HepG2 (cell line): ENCODE data around the gene SP3. TPM values are rescaled to one million over a fixed set of nuclear protein-coding genes. Genes with fewer than 3 reads are reported as not detected.

Experiments used
- ATAC-seq: fragments of 200-7000 bp; cut with Tn5 transposase; 3 replicates; pipeline ENCODE4 v1.9.1; 2020; ENCODE audit warnings: mild to moderate bottlenecking, moderate library complexity
- BruUV-seq: library from RNA; stranded (reverse); fragments of 400-500 nt; replicated peaks from 2 replicates; lab custom pipeline; 2021; lab: Mats Ljungman, UMichigan
- CTCF ChIA-PET: fragments of 300-600 bp; formaldehyde crosslinking; extraction: SDS; loops from one replicate; lab custom pipeline; 2021; ENCODE audit warnings: low total read pairs, inconsistent platforms, low intra/inter-chr PET ratio; lab: Yijun Ruan, JAX
- POLR2A ChIA-PET: fragments of 350-600 bp; sonication (Branson Sonifier 250); formaldehyde crosslinking; loops from one replicate; lab custom pipeline; 2020; ENCODE audit warnings: antibody characterized with exemption, inconsistent platforms; lab: Yijun Ruan, JAX
- DNase-seq: peaks from one replicate; pipeline ENCODE4 v3.0.0-alpha.2; 2015; ENCODE audit warnings: low spot score
- FAIRE-seq: peaks from 3 replicates; lab custom pipeline; 2011; peaks lifted over from hg19 to GRCh38; lab: Jason Lieb, UNC
- H2AFZ ChIP-seq: one replicate; pipeline ENCODE4 v1.6.1; 2011; ENCODE audit warnings: low read length, inconsistent platforms
- H3K27ac ChIP-seq: fragments of 300-600 bp; 3 replicates; pipeline ENCODE4 v1.8.0; 2011; ENCODE audit warnings: mixed run types, mild to moderate bottlenecking, mixed read lengths, low read length, inconsistent platforms; ENCODE audit not compliant: insufficient read depth; ENCODE audit errors: extremely low read length
- H3K27me3 ChIP-seq, 2 experiments: fragments of 200-600 bp in 1 of 2; 2 replicates in 1 of 2; 3 replicates in 1 of 2; pipeline versions ENCODE4 v1.6.0 to v1.8.0; 2011; ENCODE audit warnings: low read length in 2 of 2, mild to moderate bottlenecking in 2 of 2, moderate library complexity in 2 of 2, inconsistent platforms in 1 of 2; ENCODE audit not compliant: insufficient read depth in 2 of 2, control insufficient read depth in 1 of 2
- H3K36me3 ChIP-seq, 2 experiments: fragments of 200-600 bp in 1 of 2; replicated peaks in 1 of 2; 2 replicates in 1 of 2; 3 replicates in 1 of 2; pipeline versions ENCODE4 v1.5.1 to v1.8.0; 2011; ENCODE audit warnings: low read length in 2 of 2, inconsistent platforms in 1 of 2; ENCODE audit not compliant: insufficient read depth in 2 of 2, control insufficient read depth in 1 of 2
- H3K4me1 ChIP-seq: 2 replicates; pipeline ENCODE4 v1.5.1; 2012; ENCODE audit warnings: low read length, inconsistent platforms; ENCODE audit not compliant: insufficient read depth
- H3K4me2 ChIP-seq: 2 replicates; pipeline ENCODE4 v1.6.0; 2011; ENCODE audit warnings: low read depth, low read length, inconsistent platforms
- H3K4me3 ChIP-seq, 3 experiments: fragments of 200-600 bp in 1 of 3; sonication (generic), shearing (Covaris generic) in 1 of 3; replicated peaks in 1 of 3; 2 replicates each; pipeline ENCODE4 v1.5.1; 2011 to 2016; ENCODE audit warnings: low read length in 3 of 3, inconsistent platforms in 2 of 3, low read depth in 2 of 3, mild to moderate bottlenecking in 2 of 3, control low read depth in 1 of 3, mixed read lengths in 1 of 3; ENCODE audit not compliant: insufficient read depth in 1 of 3
- H3K79me2 ChIP-seq: one replicate; pipeline ENCODE4 v1.6.1; 2011; ENCODE audit warnings: low read length, inconsistent platforms; ENCODE audit not compliant: insufficient read depth
- H3K9ac ChIP-seq: 2 replicates; pipeline ENCODE4 v1.6.0; 2011; ENCODE audit warnings: mild to moderate bottlenecking, low read depth, low read length, inconsistent platforms; ENCODE audit not compliant: insufficient read depth
- H3K9me3 ChIP-seq: 2 replicates; pipeline ENCODE4 v1.5.1; 2012; ENCODE audit warnings: mild to moderate bottlenecking, low read length
- H4K20me1 ChIP-seq: 2 replicates; pipeline ENCODE4 v1.6.0; 2011; ENCODE audit warnings: inconsistent platforms, mild to moderate bottlenecking, low read length, moderate library complexity; ENCODE audit not compliant: insufficient read depth
- ARNTL ChIP-seq: sonication (generic); formaldehyde crosslinking; IDR thresholded peaks from 2 replicates; pipeline ENCODE4 v1.4.0; 2020; ENCODE audit warnings: mild to moderate bottlenecking, missing genetic modification reagents
- EP300 ChIP-seq, 3 experiments: sonication (generic) in 1 of 3; formaldehyde crosslinking in 1 of 3; IDR thresholded peaks; 2 replicates each; pipeline versions ENCODE4 v1.5.1 to v1.6.1; 2011 to 2020; ENCODE audit warnings: low read depth in 2 of 3, low read length in 2 of 3, borderline replicate concordance in 1 of 3, improper control_type of control experiment in 1 of 3, mild to moderate bottlenecking in 1 of 3, missing genetic modification reagents in 1 of 3, moderate library complexity in 1 of 3
- FOXM1 ChIP-seq: sonication (generic); formaldehyde crosslinking; IDR thresholded peaks from 2 replicates; pipeline ENCODE4 v1.5.0; 2020; ENCODE audit warnings: missing genetic modification reagents
- FOXO1 ChIP-seq: sonication (generic); formaldehyde crosslinking; IDR thresholded peaks from 2 replicates; pipeline ENCODE4 v1.4.0; 2020; ENCODE audit warnings: missing genetic modification reagents
- FOXP1 ChIP-seq, 2 experiments: fragments of 450-650 bp in 1 of 2; IDR thresholded peaks; 2 replicates each; pipeline ENCODE4 v1.6.1; 2017 to 2018; ENCODE audit warnings: antibody characterized with exemption in 1 of 2
- RFXAP ChIP-seq: sonication (generic); formaldehyde crosslinking; IDR thresholded peaks from 2 replicates; pipeline ENCODE4 v1.4.0; 2020; ENCODE audit warnings: missing genetic modification reagents, borderline replicate concordance
- SMAD3 ChIP-seq: sonication (generic); formaldehyde crosslinking; IDR thresholded peaks from 2 replicates; pipeline ENCODE4 v1.4.0; 2020; ENCODE audit warnings: missing genetic modification reagents
- XBP1 ChIP-seq: sonication (generic); formaldehyde crosslinking; IDR thresholded peaks from 2 replicates; pipeline ENCODE4 v1.5.0; 2020; ENCODE audit warnings: missing genetic modification reagents
- ZNF24 ChIP-seq: fragments of 450-650 bp; IDR thresholded peaks from 2 replicates; pipeline ENCODE4 v1.6.1; 2017; ENCODE audit warnings: antibody characterized with exemption, mild to moderate bottlenecking
- ZNF788 ChIP-seq: sonication (generic); formaldehyde crosslinking; IDR thresholded peaks from 2 replicates; pipeline ENCODE4 v1.5.0; 2020; ENCODE audit warnings: mild to moderate bottlenecking, missing genetic modification reagents, borderline replicate concordance
- WGBS: methylation state at CpG from one replicate; pipeline ENCODE4 v1.1.6; 2017; ENCODE audit warnings: low lambda C conversion rate; 5-methylcytosine and 5-hydroxymethylcytosine counted together
- in situ Hi-C: cut with HindIII; loops from 2 replicates; pipeline ENCODE4 v1.10.0; 2017; ENCODE audit warnings: low pct_unique_long_range_greater_than_20kb; ENCODE audit not compliant: extremely low pct_ligation_motif_present
- intact Hi-C: fragments of 100-400 bp; cut with micrococcal nuclease; formaldehyde crosslinking; loops from one replicate; pipeline ENCODE4 v1.10.0; 2022; ENCODE audit not compliant: unreplicated experiment
- polyA plus RNA-seq, 8 experiments: library from polyadenylated mRNA; depleted of rRNA in 3 of 8; stranded (reverse) in 7 of 8; unstranded in 1 of 8; fragments of >200 nt; fragmentation: Illumina TruSeq in 4 of 8; extraction: Trizol in 4 of 8; gene quantifications; 2 replicates each; pipeline versions ENCODE4 v1.2.1 to v1.2.3, GENCODE V29; 2011 to 2016; ENCODE audit warnings: low read depth in 4 of 8, missing spikeins in 1 of 8, mixed read lengths in 1 of 8; ENCODE audit not compliant: insufficient read depth in 1 of 8
- total RNA-seq, 5 experiments: library from RNA; depleted of rRNA; stranded (reverse); fragments of >200 nt; fragmentation: Illumina TruSeq; extraction: Trizol; gene quantifications; 2 replicates each; pipeline ENCODE4 v1.2.3, GENCODE V29; 2016; ENCODE audit warnings: low read depth in 1 of 5
- TF ChIP-seq, protein P1 (sequence below): sonication (generic); formaldehyde crosslinking; IDR thresholded peaks from 2 replicates; pipeline ENCODE4 v1.5.1; 2020; ENCODE audit warnings: mild to moderate bottlenecking, moderate library complexity, missing genetic modification reagents
- TF ChIP-seq, protein P2 (sequence below): sonication (generic); formaldehyde crosslinking; IDR thresholded peaks from 2 replicates; pipeline ENCODE4 v1.5.0; 2020; ENCODE audit warnings: missing genetic modification reagents
- TF ChIP-seq, protein P3 (sequence below): sonication (generic); formaldehyde crosslinking; IDR thresholded peaks from 2 replicates; pipeline ENCODE4 v1.4.0; 2020; ENCODE audit warnings: missing genetic modification reagents
- TF ChIP-seq, protein P4 (sequence below): sonication (generic); formaldehyde crosslinking; IDR thresholded peaks from 2 replicates; pipeline ENCODE4 v1.4.0; 2020; ENCODE audit warnings: mild to moderate bottlenecking, missing genetic modification reagents

Gene SP3
- total and polyA plus RNA-seq, 2 of the 13 experiments (the other 11 are each of a cell fraction or from before 2014, with no cell fraction given) = 57.3 to 132 TPM

DNA sequence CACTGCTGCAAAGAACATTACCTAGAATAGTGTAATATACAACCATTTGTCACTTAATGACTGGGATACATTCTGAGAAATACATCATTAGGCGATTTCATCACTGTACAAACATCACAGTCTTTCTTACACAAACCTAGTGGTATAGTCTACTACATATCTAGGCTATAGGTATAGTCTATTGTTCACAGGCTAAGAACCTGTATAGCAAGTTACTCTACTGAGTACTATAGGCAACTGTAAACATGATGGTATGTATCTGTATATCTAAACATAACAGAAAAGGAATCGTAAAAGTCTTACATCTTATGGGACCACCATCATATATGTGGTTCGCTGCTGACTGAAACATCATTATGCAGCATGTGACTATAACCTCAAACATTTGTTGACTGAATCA, 21.4 kb downstream of the SP3 start:
- ChIA-PET CTCF (no interaction called here), POLR2A (interaction anchor here (1.4 kb wide), 2 partner anchors 19 to 22 kb away, joined by 3 read pairs; partner anchors contain the start of gene SP3)
- no peaks in the 10 kb centered on the region for H3K27me3 ChIP-seq
- ATAC-seq (no peak; the same call in 2 of the 3 replicates), DNase-seq (no peak), FAIRE-seq (no peak)
- no peak overlapping the region for H3K9ac ChIP-seq
- in situ Hi-C loops = no loop called here
- peaks cover 99% of the 10 kb centered on the region for H3K79me2 ChIP-seq
- peaks cover 36% of the 10 kb centered on the region for H3K4me1 ChIP-seq
- H3K4me3 ChIP-seq = no peak overlapping the region
- no peak overlapping the region for H3K27ac ChIP-seq
- 88% methylated on average over 3 of the region's 3 CpGs for WGBS
- no peaks in the 10 kb centered on the region for H3K9me3 ChIP-seq
- peaks cover 63% of the 10 kb centered on the region for H4K20me1 ChIP-seq
- H3K4me2 ChIP-seq = no peak overlapping the region
- H2AFZ ChIP-seq = no peak overlapping the region
- no TSS peak for BruUV-seq
- intact Hi-C loops = no loop called here
- H3K36me3 ChIP-seq = peaks cover 0 to 2% of the 10 kb centered on the region in 2 experiments; a peak in 2 of 5 replicates
- TF ChIP-seq FOXM1 (CRISPR knock-in tag) (no peak), ZNF24 (no peak), FOXO1 (CRISPR knock-in tag) (no peak), ARNTL (CRISPR knock-in tag) (no peak), FOXP1 (IDR thresholded peaks at IDR 0.05) (no peak), FOXP1 (CRISPR knock-in tag; IDR thresholded peaks at IDR 0.05) (no peak), EP300 (IDR thresholded peaks at IDR 0.05; ENCODE audit: low read depth in 2 of 2, low read length in 2 of 2) (no peak), EP300 (CRISPR knock-in tag; IDR thresholded peaks at IDR 0.05; ENCODE audit: borderline replicate concordance) (no peak), SMAD3 (no peak), ZNF788 (CRISPR knock-in tag) (no peak), RFXAP (CRISPR knock-in tag) (no peak), XBP1 (no peak)
- TF ChIP-seq, protein P1, sequence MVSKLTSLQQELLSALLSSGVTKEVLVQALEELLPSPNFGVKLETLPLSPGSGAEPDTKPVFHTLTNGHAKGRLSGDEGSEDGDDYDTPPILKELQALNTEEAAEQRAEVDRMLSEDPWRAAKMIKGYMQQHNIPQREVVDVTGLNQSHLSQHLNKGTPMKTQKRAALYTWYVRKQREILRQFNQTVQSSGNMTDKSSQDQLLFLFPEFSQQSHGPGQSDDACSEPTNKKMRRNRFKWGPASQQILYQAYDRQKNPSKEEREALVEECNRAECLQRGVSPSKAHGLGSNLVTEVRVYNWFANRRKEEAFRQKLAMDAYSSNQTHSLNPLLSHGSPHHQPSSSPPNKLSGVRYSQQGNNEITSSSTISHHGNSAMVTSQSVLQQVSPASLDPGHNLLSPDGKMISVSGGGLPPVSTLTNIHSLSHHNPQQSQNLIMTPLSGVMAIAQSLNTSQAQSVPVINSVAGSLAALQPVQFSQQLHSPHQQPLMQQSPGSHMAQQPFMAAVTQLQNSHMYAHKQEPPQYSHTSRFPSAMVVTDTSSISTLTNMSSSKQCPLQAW (CRISPR knock-in tag) = no peak
- TF ChIP-seq, protein P2, sequence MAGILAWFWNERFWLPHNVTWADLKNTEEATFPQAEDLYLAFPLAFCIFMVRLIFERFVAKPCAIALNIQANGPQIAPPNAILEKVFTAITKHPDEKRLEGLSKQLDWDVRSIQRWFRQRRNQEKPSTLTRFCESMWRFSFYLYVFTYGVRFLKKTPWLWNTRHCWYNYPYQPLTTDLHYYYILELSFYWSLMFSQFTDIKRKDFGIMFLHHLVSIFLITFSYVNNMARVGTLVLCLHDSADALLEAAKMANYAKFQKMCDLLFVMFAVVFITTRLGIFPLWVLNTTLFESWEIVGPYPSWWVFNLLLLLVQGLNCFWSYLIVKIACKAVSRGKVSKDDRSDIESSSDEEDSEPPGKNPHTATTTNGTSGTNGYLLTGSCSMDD (CRISPR knock-in tag) = no peak
- TF ChIP-seq, protein P3, sequence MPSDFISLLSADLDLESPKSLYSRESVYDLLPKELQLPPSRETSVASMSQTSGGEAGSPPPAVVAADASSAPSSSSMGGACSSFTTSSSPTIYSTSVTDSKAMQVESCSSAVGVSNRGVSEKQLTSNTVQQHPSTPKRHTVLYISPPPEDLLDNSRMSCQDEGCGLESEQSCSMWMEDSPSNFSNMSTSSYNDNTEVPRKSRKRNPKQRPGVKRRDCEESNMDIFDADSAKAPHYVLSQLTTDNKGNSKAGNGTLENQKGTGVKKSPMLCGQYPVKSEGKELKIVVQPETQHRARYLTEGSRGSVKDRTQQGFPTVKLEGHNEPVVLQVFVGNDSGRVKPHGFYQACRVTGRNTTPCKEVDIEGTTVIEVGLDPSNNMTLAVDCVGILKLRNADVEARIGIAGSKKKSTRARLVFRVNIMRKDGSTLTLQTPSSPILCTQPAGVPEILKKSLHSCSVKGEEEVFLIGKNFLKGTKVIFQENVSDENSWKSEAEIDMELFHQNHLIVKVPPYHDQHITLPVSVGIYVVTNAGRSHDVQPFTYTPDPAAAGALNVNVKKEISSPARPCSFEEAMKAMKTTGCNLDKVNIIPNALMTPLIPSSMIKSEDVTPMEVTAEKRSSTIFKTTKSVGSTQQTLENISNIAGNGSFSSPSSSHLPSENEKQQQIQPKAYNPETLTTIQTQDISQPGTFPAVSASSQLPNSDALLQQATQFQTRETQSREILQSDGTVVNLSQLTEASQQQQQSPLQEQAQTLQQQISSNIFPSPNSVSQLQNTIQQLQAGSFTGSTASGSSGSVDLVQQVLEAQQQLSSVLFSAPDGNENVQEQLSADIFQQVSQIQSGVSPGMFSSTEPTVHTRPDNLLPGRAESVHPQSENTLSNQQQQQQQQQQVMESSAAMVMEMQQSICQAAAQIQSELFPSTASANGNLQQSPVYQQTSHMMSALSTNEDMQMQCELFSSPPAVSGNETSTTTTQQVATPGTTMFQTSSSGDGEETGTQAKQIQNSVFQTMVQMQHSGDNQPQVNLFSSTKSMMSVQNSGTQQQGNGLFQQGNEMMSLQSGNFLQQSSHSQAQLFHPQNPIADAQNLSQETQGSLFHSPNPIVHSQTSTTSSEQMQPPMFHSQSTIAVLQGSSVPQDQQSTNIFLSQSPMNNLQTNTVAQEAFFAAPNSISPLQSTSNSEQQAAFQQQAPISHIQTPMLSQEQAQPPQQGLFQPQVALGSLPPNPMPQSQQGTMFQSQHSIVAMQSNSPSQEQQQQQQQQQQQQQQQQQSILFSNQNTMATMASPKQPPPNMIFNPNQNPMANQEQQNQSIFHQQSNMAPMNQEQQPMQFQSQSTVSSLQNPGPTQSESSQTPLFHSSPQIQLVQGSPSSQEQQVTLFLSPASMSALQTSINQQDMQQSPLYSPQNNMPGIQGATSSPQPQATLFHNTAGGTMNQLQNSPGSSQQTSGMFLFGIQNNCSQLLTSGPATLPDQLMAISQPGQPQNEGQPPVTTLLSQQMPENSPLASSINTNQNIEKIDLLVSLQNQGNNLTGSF (CRISPR knock-in tag) = no peak
- TF ChIP-seq, protein P4, sequence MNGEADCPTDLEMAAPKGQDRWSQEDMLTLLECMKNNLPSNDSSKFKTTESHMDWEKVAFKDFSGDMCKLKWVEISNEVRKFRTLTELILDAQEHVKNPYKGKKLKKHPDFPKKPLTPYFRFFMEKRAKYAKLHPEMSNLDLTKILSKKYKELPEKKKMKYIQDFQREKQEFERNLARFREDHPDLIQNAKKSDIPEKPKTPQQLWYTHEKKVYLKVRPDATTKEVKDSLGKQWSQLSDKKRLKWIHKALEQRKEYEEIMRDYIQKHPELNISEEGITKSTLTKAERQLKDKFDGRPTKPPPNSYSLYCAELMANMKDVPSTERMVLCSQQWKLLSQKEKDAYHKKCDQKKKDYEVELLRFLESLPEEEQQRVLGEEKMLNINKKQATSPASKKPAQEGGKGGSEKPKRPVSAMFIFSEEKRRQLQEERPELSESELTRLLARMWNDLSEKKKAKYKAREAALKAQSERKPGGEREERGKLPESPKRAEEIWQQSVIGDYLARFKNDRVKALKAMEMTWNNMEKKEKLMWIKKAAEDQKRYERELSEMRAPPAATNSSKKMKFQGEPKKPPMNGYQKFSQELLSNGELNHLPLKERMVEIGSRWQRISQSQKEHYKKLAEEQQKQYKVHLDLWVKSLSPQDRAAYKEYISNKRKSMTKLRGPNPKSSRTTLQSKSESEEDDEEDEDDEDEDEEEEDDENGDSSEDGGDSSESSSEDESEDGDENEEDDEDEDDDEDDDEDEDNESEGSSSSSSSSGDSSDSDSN = no peak
